Stimulated activated CD8-positive, alpha-beta memory T cell treated with anti-CD3 and anti-CD28 coated beads, Interleukin-7, amount 100 ng/mL, for 1 hour (primary cell): ENCODE measurements around the gene NKRF.
A peak's percentile ranks its signal among the peaks of the same experiment; 100 is the strongest.
"Not testable (repeated sequence)": the region's sequence is repeated elsewhere in the genome, so short reads cannot be mapped to it uniquely, and the experiment has no call there.

Source experiments
- DNase-seq, 2 donors: peaks; one replicate each; pipeline ENCODE4 v3.0.0-alpha.2; 2020; ENCODE audit warnings: low read depth in 2 of 2

The NKRF gene

DNA sequence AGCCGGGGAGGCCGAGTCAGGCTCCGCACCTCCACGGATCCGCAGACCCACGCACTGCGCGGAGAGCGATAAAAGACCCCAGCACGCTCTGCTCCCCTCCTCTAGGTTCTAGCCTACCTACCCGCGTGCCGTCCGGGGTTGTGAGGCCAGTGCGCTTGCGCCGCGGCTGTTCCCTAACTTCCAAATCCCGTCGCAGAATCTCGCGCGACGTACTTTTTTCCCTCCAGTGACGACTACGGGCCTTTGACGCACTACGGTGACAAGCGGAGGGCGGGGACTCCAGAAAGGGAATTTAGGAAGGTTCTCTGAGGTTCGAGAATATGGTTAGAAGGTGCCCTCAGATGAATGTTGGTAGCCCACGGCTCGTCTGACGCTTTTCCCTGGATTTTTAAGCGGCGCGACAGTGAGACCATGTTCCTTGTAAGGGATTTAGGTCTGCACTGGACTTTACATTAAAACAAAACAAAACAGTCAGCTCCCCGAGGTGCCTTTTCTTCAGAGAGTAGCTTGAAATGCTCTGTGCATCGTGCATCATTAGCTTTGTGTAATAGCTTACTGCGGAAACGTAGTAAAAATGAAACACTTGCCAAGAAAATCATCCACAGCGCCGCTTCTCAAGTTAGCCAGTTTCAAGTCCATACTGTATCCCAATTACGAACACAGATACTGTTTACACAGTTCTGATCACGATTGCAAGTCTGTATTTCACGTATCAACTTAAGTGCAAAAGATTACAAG lies at the start of gene NKRF:
NKRF (minus strand) TSS at position 145 of the 738 bp plus-strand sequence.
- peak; percentile 69 to 77 for DNase-seq

DNA sequence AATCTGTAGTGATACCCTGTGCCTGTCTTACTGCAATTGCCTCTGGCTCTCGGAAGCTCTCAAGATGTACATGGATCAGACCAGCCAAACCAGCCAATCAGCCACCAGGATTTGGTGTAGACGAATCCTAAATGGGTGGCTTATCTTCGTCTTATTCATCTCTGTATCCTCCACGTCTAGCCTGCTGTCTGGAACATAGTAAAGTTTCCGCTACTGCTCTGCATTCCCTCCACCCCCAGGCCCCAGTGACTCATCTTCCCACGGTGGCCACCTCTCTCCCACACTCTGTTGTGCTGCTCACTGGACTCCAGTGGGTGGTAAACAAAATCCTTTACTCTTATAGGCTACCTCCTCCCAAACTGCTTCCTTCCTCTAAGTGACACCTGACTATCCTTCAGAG lies 48.9 kb upstream of the NKRF start:
- DNase-seq: peak in 1 of 2 donors; percentile 13

GRCh38 chrX:119654112-119654531 lies 47.9 kb upstream of the NKRF start:
- no peak for DNase-seq

DNA sequence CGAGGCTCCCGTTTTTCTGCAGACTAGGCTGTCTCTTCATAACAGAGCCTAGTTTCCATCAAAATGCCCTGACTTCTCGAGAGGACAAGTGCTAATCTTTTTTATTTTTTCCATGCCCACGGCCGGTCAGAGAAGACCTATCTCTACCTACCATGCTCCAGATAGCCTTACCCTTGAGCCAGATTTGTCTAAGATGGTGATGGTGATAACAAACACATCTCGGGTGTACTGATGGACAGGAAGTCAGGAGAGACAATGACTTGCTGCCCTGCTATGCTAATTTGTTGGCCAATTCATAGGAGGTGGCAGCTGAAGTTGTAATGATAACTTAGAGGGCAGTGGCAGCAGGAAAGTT lies 42.2 kb upstream of the NKRF start:
- no peak for DNase-seq

DNA sequence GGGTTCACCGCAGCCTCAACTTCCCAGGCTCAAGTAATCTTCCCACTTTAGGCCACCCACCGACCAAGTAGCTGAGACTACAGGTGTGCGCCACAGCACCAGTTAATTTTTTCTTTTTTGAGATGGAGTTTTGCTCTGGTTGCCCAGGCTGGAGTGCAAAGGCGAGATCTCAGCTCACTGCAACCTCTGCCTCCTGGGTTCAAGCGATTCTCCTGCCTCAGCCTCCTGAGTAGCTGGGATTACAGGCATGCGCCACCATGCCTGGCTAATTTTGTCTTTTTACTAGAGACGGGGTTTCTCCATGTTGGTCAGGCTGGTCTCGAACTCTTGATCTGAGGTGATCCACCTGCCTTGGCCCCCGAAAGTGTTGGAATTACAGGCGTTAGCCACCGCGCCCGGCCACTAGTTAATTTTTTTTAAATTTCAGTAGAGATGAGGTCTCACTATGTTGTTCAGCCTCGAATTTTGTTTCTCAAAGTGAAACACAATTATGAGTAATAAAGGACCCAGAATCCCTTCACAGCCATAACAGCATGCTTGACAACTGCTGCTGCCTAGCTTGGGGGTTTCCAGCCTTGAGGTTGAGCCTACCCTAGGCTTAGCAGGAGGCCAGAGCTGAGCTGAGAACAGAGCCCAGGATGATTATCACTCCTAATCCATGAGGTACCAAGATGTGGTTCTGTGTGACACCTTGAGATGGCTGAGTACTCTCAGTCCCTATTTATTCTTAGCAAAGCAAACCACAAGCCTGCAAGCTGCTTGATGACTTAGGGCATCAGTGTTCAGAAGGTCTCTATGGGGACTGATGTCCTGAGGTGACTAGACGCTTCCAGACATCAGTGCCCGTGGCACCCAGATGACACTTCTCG lies 41.6 kb upstream of the NKRF start:
- DNase-seq: peak in 1 of 2 donors; percentile 0

DNA sequence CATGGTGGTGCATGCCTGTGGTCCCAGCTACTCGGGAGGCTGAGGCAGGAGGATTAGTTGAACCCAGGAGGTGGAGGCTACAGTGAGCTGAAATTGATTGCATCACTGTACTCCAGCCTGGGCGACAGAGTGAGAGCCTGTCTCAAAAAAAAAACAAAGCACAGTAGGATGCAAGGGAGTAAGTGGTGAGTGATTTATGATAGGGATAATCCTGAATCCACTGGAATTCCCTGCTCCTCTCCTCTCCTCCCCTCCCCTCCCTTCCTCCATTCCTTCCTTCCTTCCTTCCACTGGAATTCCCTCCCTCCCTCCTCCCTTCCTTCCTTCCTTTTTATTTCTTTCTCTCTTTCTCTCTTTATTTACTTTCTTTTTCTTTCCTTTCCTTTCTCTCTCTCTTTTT lies 40.9 kb upstream of the NKRF start:
- no peak for DNase-seq

- no peak for DNase-seq
Measured at GRCh38 chrX:119646515-119646914, 40.3 kb upstream of the NKRF start.

DNA sequence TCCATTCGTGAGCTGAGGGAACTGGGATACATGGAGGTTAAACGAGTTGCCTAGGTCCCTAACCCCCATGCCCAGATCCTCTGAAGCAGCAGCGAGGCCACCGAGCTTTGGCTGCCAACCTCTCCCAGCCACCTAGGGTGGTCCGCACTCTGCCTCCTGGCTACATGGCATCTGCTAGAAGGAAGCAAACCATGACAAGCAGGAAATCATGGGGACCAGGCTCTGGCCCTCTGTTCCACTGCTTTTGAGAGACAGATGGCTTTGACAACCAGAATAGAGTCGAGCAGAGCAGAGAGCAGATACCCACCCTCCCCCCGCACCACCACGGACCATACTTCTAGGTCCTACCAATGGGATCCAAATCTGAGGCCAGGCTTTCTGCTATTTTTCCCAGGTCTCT lies 37.5 kb upstream of the NKRF start:
- no peak for DNase-seq

GRCh38 chrX:119640731-119641170 lies 34.5 kb upstream of the NKRF start:
- no peak for DNase-seq

DNA sequence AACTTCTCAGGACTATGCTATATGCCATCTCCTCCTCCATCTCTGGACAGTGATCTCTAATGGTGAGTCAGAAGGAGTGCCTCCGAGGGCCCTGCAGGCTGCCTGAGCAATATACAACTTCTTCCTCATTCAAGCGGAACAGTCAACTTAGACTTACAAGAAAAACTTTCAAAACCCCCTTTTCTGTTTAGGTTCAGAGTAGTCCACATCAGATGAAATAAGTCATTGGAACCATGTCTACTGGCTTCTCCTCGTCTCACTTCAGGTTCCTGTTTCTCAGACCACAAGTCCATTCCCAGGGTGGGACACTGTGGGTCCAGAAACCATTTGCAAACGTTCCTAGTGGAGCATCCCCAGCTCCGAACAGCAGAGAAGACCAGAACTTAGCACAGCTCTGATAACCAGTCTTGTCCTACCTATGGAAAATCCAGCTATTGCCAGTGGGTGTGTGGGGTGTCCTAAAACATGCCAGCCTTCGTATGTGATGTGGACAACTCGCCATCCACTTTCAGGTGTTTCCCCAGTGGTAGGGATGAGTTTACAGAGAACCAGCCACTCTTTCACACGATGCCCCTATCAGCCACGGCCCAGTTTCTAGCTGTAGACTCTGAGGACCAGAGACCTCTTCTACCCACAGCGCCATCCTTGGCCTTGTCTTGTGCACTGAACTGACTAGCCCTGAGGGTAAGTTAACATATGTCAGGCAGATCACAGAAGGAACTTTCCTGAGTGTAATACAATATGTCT lies 32.7 kb upstream of the NKRF start:
- DNase-seq: no peak

- DNase-seq: not testable (repeated sequence)
Measured at GRCh38 chrX:119637421-119637820, 31.2 kb upstream of the NKRF start.

DNA sequence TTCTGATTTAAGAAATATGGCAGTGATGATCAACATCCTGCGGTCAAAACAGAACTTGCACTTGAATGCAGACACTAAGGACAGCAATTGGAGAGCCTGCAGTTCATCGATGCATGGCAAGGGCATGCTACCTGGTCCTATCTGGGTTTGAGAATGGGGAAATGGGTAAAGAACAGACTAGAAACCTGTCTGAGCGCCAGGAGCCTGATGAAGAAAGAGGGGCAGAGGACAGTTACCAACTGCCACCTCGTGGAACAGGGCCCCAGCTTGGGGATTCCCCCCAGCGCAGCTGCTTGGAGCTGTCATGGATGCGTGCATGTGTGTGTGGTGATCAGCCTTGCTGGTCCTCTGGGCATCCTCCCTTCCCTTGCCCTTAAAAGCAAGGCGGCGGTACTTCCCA lies 30.2 kb upstream of the NKRF start:
- no peak for DNase-seq

DNA sequence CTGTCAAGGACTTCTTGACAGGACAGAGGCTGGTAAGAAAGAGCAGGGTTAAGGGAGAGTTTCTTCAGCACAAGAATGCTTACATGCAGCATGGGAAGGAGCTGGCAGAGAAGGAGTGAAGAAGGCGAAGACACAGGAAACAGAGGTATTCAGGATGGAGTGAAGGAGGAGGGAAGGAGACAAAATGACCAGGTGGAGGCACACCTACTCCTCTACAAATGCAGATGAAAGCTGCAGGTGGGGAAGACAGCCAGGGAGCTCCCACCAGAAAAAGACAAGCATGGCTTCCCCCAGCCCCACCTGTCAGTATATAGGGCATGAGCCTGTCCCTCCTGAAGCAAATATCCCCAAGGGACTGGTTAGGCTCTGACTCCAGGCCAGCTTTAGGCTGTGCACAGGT lies 29.6 kb upstream of the NKRF start:
- no peak for DNase-seq

DNA sequence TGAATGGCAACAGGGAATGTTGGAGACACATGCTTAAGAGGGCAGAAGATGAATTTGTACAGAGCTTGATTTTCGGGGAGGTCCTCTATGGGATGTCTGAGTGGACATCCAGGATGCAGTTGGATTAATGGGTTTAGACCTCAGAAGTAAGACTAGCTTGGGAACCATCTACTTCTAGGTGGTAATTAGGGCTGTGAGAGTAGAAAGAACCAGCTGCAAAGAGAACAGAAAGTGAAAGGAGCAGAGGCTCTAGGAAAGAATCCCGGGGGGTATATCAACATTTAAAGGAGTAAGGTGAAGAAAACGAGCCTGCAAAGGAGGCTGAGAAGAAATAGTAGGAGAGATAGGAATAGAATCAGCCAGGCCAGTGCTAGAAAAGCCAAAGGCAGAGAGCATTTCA lies 29.0 kb upstream of the NKRF start:
- no peak for DNase-seq

- DNase-seq: no peak
Measured at GRCh38 chrX:119625843-119626242, 19.6 kb upstream of the NKRF start.

DNA sequence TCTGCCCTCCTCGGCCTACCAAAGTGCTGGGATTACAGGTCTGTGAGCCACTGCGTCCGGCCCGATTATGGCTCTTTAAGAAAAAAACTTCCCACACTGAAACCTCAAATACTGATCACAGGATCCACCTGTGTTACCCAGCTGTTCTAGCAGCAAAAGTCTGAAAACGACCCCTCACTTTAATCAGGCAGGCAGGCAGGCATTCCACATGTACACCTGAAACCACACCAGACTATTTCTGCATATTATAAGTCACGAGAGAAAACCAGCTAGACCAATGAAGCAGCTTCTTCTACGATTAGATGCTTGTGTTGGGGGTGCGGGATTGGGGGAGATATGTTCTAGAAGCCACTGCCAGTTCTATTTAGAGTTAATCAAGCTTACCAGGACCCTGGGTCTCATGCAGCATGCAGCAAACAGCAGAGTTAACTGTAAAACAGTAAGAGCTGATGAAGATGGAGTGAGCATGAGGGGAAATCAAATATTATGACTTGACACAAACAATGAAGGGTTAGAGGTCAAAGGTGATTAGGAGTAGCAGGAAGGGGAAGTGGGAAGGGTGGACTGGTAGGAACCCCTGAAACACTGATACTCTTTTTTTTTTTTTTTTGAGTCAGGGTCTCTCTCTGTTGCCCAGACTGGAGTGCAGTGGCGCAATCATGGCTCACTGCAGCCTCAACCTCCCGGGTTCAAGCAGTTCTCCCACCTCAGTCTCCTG lies 18.9 kb upstream of the NKRF start:
- DNase-seq: no peak

- no peak for DNase-seq
Measured at GRCh38 chrX:119624417-119624816, 18.2 kb upstream of the NKRF start.

DNA sequence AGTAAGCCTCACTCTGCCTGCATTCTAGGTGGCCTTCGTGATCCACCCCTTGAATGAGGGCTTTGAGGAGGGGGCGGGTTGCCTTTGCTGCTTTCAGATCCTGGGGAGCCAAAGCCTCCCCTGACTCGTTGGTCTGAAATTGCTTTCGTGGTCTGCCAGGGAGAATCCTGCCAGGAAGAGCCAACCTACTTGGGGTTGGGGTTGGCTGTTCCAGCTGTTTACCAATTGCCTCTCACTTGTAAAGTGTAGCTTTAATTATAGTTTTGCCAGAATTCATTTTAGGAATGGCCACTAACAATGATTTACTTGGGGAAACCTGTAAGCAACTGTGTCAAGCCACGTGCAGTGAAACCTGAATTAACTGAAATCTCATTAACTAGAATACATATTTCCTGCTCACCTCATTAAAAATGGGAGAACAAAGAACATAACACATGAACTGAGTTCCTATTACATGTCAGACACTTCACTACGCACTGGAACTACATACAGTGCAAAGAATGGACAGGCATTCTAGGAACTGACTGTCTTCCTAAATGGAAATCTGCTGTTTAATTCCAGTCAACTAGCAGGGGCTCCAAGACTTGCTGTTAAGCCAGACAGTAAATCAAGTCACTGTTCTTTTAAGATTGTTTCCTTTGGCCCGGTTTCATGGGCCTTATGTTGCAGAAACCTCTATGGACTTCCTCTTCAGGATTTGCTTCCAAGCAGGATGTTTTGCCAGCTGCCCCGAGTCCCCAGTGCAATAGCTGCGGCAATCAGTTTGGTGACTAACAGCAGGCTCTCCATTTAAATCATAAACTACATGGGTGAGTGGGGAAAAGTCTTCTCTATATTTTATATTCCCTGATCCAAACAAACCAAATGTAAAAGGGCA lies 16.4 kb upstream of the NKRF start:
- no peak for DNase-seq

DNA sequence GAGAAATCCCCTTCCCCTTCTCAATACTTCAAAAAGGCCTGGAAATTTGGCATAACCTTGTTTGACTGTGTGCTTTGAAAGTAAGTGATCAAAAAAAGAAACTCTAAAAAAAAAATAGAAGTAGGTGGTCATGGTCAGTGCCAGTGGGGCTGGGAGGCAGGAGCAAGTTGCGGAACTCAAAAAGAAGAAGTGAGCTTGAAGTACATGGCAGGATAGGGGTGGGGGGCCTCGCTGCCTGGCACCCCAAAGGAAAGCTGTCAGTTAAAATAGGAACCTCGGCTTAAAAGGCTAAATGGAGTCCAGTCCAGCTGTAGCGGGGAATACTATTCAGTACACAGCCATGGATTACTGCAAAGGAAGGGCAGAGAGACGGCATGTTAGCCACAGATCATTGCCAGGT lies 12.2 kb upstream of the NKRF start:
- no peak for DNase-seq

DNA sequence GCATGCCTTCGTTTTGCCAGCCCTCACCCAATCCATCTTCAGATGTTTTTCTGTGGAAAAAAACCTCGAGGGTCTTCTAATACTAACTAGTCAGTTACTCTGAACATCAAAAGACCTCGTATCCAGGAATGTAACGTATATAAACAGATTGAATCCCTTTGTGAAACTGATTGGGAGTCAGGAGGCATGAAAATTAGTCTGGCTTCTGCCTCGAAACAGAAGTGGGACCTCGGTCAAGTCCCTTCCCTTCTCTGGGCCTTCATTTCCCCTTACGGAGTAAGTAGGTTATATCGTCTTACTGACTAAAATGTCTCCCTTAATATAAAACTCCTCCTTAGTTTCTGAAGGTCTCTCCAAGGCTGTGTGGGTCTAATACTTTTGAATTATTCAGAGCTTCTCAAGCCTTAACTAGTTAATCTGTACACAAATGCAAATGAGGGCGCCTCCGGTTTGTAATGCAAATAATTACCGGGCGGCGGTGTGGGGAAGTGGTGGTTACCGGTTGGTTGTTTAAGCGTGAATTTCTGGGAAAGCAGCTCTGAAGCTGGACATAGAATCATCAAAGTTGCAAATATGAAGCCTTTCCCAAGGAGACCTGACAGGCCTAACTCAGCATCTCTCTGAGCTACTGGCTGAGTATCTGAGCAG lies 11.4 kb upstream of the NKRF start:
- DNase-seq: no peak
